ENCODE measurements around the gene BMP5.

BMP5 gene

DNA sequence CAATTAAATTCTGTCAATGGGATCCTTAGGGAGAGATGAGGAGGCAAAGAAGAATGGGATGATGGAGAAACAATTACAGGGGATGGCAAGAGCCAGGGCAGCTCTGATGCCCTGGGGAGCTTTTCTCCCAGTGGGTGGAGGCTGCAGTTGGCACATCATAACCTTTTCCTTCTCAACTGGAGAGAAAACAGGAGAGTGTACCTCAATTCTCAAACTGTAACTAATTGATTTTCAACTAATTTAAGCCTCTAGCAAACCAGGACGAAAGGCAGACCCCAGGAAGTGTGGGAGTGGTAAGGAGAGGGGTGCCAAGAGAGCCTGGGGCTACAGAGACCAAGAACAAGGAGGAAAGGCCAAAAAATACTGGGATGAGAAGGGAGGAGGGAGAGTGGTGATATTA, 5.7 kb downstream of the BMP5 start:
- Histone ChIP-seq H3K36me3 (ENCODE audit: control insufficient read depth, low read depth, low read length) (no peaks in the 10 kb centered on the region), H3K4me3 (ENCODE audit: low read length) (no peak overlapping the region), H3K9me3 (ENCODE audit: control insufficient read depth, low read depth, low read length) (no peaks in the 10 kb centered on the region), H3K27ac (ENCODE audit: low read length) (no peak overlapping the region), H3K27me3 (ENCODE audit: control insufficient read depth, insufficient read depth, low read length) (no peaks in the 10 kb centered on the region), H3K9ac (ENCODE audit: low read length) (no peak overlapping the region), H3K4me1 (ENCODE audit: control insufficient read depth, low read depth, low read length) (peaks cover 5% of the 10 kb centered on the region)

DNA sequence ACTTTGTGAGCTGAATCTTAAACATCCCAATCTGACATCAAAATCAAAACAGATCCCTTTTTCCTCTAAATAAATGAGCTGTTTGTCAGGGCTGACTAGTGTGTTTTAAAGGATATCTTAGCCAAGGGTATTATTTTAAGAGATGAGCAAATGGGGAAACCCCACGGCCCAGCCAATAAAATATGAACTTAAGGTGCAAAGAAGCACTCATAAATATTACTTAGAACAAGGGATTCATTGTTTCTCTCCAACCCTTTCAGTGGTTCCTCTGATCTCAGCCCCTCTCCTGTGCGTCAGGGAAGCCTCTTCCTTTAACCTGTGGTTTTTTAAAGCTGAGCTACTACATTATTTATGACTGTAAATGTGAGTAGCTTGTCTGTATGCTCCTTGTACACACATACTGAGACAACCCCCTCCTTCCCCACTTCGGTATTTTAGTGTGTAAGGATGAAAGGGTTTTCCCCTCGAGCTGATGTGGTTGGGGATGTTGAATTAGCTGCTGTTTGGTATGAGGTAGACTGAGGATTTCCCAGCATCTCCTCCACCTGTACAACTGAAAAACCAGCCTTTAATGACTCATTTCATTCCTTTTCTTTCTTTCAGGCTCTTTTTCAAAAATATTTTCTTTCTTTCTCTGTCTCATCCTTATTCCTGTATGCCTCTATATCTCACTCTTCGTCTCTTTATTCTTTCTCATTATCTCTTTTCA, 6.5 kb downstream of the BMP5 start:
- no peak overlapping the region for H3K9ac ChIP-seq (ENCODE audit: low read length)
- no peaks in the 10 kb centered on the region for H3K4me1 ChIP-seq (ENCODE audit: control insufficient read depth, low read depth, low read length)
- no peaks in the 10 kb centered on the region for H3K27me3 ChIP-seq (ENCODE audit: control insufficient read depth, insufficient read depth, low read length)
- no peaks in the 10 kb centered on the region for H3K9me3 ChIP-seq (ENCODE audit: control insufficient read depth, low read depth, low read length)
- H3K36me3 ChIP-seq (ENCODE audit: control insufficient read depth, low read depth, low read length): no peaks in the 10 kb centered on the region
- no peak overlapping the region for H3K27ac ChIP-seq (ENCODE audit: low read length)
- no peak overlapping the region for H3K4me3 ChIP-seq (ENCODE audit: low read length)

DNA sequence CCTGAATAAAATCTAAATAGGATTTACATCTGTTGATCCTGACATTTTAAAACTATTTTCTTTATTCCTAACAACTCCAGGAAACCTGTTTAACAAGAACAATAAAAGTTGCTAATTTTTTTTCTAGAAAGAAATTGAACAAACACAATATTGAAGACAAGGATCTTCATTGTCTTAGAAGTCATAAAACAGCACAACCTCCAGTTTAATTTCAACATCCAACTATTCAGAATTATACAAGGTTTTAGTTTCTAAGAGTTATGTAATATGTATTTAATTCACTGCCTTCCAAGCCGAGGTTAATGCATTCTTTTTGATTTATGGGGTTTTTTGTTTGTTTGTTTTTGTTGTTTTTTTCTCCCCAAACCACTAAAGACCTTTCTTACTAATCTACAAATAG, 7.2 kb downstream of the BMP5 start:
- H3K4me3 ChIP-seq (ENCODE audit: low read length): no peak overlapping the region
- H3K27ac ChIP-seq (ENCODE audit: low read length): no peak overlapping the region
- no peaks in the 10 kb centered on the region for H3K4me1 ChIP-seq (ENCODE audit: control insufficient read depth, low read depth, low read length)
- no peak overlapping the region for H3K9ac ChIP-seq (ENCODE audit: low read length)
- H3K36me3 ChIP-seq (ENCODE audit: control insufficient read depth, low read depth, low read length): no peaks in the 10 kb centered on the region
- H3K27me3 ChIP-seq (ENCODE audit: control insufficient read depth, insufficient read depth, low read length): no peaks in the 10 kb centered on the region
- H3K9me3 ChIP-seq (ENCODE audit: control insufficient read depth, low read depth, low read length): no peaks in the 10 kb centered on the region

DNA sequence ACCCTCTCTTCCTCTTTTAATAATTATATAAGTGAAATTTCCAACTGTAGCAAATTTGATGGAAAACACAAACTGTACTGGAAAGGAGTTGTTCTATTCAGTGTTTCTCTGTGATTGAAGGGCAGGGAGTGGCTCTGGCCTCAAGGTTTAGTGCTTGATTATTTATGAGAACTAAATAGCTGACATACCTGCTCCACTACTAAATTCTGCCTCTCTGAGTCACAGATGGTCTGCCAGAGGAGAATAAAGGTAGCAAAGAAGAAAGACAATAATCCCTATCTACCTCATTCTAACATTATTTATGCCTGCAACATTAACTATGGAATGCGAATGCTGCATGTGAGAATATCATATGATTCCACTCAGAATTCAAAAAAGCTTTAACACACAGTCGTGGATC, 9.3 kb downstream of the BMP5 start:
- no peaks in the 10 kb centered on the region for H3K36me3 ChIP-seq (ENCODE audit: control insufficient read depth, low read depth, low read length)
- H3K9ac ChIP-seq (ENCODE audit: low read length): no peak overlapping the region
- H3K9me3 ChIP-seq (ENCODE audit: control insufficient read depth, low read depth, low read length): no peaks in the 10 kb centered on the region
- H3K4me1 ChIP-seq (ENCODE audit: control insufficient read depth, low read depth, low read length): no peaks in the 10 kb centered on the region
- H3K27ac ChIP-seq (ENCODE audit: low read length): no peak overlapping the region
- H3K4me3 ChIP-seq (ENCODE audit: low read length): no peak overlapping the region
- H3K27me3 ChIP-seq (ENCODE audit: control insufficient read depth, insufficient read depth, low read length): no peaks in the 10 kb centered on the region

DNA sequence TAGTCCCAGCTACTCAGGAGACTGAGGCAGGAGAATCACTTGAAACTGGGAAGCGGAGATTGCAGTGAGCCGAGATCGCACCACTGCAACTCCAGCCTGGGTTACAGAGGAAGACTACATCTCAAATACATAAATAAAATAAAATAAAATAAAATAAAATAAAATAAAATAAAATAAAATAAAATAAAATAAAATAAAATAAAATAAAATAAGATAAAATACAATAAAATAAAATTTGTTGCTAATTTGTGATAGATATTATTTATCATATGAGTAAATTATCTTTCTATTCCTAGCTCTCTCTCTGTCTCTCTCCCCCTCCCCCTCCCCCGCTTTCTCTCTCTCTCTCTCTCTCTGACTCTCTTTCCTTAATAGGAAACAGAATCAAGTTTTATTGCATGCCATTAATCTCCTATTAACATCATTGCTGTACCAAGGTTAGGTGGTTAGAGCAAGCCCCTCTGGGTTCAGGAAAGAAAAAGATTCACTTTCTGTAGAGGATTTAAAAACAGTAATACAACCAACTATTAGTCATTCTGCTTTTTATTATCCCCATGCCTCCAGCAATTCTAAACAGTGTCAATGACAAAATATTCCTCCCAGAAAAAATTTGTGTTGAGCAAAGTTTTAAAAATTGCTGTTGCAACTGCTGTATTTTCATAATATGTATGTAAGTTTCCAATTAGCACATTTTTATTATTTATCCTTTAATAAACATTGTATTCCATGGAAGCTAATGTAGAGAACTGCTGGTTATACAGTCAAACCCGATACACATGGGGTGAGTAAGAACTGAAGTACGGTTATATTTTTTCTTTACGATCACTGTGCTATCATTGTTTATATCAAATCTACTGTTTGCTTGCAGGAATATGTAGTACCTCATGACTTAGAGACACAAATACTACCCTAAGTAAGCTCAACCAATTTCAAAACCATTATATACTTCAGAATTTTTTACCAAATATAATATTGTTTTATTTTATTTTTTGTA, 22.1 kb downstream of the BMP5 start:
- H3K27me3 ChIP-seq (ENCODE audit: control insufficient read depth, insufficient read depth, low read length): no peaks in the 10 kb centered on the region
- H3K27ac ChIP-seq (ENCODE audit: low read length): no peak overlapping the region
- H3K9me3 ChIP-seq (ENCODE audit: control insufficient read depth, low read depth, low read length): no peaks in the 10 kb centered on the region
- no peaks in the 10 kb centered on the region for H3K36me3 ChIP-seq (ENCODE audit: control insufficient read depth, low read depth, low read length)
- no peak overlapping the region for H3K4me3 ChIP-seq (ENCODE audit: low read length)
- no peaks in the 10 kb centered on the region for H3K4me1 ChIP-seq (ENCODE audit: control insufficient read depth, low read depth, low read length)
- no peak overlapping the region for H3K9ac ChIP-seq (ENCODE audit: low read length)

DNA sequence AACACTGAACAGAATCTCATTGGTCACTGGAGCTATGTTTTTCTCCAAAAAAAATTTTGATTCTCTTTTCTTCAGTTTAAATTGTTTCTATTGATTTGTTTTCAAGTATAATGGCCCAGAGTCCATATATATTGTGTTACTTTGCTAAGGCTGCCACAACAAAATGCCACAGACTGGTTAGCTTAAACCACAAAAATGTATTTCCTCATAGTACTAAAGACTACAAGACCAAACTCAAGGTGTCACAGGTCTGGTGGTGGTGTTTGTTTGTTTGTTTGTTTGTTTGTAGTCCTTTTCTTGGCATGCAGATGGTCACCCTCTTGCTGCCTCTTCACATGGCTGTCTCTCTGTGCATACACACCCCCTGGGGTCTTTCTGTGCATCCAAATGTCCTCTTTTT, 34.0 kb downstream of the BMP5 start:
- Histone ChIP-seq H3K9me3 (ENCODE audit: control insufficient read depth, low read depth, low read length) (no peaks in the 10 kb centered on the region), H3K27ac (ENCODE audit: low read length) (no peak overlapping the region), H3K9ac (ENCODE audit: low read length) (no peak overlapping the region), H3K27me3 (ENCODE audit: control insufficient read depth, insufficient read depth, low read length) (no peaks in the 10 kb centered on the region), H3K4me1 (ENCODE audit: control insufficient read depth, low read depth, low read length) (no peaks in the 10 kb centered on the region), H3K4me3 (ENCODE audit: low read length) (no peak overlapping the region), H3K36me3 (ENCODE audit: control insufficient read depth, low read depth, low read length) (no peaks in the 10 kb centered on the region)

DNA sequence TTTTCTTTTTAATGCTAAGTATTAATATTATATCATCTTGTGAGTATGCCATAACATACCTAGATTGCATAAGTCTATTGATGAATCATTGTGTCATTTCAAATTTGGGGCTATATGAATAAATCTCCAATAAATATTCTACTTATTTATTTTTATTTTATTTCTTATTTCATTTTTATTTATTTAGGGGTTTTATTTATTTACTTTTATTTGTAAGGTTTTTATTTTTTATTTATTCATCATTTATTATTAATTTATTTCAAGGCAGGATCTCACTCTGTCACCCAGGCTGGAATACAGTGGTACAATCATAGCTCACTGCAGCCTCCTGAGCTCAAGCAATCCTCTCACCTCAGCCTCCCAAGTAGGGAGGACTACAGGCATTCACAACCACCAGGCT, 36.3 kb downstream of the BMP5 start:
- Histone ChIP-seq H3K36me3 (ENCODE audit: control insufficient read depth, low read depth, low read length) (no peaks in the 10 kb centered on the region), H3K9ac (ENCODE audit: low read length) (no peak overlapping the region), H3K9me3 (ENCODE audit: control insufficient read depth, low read depth, low read length) (no peaks in the 10 kb centered on the region), H3K27me3 (ENCODE audit: control insufficient read depth, insufficient read depth, low read length) (no peaks in the 10 kb centered on the region), H3K4me1 (ENCODE audit: control insufficient read depth, low read depth, low read length) (no peaks in the 10 kb centered on the region), H3K4me3 (ENCODE audit: low read length) (no peak overlapping the region), H3K27ac (ENCODE audit: low read length) (no peak overlapping the region)

DNA sequence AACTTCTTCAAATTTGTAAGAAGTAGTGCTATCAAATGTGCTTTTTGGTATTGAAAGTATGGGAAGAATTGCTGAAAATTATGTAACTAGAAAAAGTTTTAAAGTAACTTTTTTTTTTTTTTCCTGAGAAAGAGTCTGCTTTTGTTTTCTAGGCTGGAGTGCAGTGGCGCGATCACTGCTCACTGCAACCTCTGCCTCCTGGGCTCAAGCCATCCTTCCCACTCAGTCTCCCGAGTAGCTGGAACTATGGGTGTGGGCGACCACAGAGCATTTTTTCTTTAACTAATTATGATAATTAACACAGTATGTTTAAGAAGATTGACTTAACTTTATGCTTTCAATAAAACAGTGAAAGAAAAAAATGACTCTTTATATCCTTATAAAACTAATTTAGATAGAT, 38.4 kb downstream of the BMP5 start:
- no peaks in the 10 kb centered on the region for H3K9me3 ChIP-seq (ENCODE audit: control insufficient read depth, low read depth, low read length)
- no peak overlapping the region for H3K9ac ChIP-seq (ENCODE audit: low read length)
- no peaks in the 10 kb centered on the region for H3K27me3 ChIP-seq (ENCODE audit: control insufficient read depth, insufficient read depth, low read length)
- H3K4me3 ChIP-seq (ENCODE audit: low read length): no peak overlapping the region
- no peak overlapping the region for H3K27ac ChIP-seq (ENCODE audit: low read length)
- no peaks in the 10 kb centered on the region for H3K36me3 ChIP-seq (ENCODE audit: control insufficient read depth, low read depth, low read length)
- peaks cover 3% of the 10 kb centered on the region for H3K4me1 ChIP-seq (ENCODE audit: control insufficient read depth, low read depth, low read length)

DNA sequence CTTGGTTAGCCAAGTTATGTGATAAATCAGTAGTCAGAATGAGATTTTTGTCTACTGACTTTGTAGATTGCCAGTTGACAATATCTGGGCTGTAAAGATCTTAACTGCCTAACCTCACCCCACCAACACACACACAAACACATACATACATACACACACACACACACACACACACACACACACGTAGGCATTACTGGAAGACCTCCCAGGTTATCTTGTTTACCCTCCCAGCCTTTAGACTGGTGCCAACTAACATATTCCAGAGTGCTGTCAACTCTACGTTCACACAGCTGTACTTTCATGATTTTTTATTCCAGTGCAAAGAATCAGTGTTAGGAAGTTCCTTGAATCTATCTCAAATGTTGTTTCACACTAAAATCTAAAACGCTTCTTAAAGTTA, 38.9 kb downstream of the BMP5 start:
- no peak overlapping the region for H3K9ac ChIP-seq (ENCODE audit: low read length)
- H3K4me3 ChIP-seq (ENCODE audit: low read length): no peak overlapping the region
- H3K4me1 ChIP-seq (ENCODE audit: control insufficient read depth, low read depth, low read length): peaks cover 3% of the 10 kb centered on the region
- H3K9me3 ChIP-seq (ENCODE audit: control insufficient read depth, low read depth, low read length): no peaks in the 10 kb centered on the region
- no peak overlapping the region for H3K27ac ChIP-seq (ENCODE audit: low read length)
- H3K36me3 ChIP-seq (ENCODE audit: control insufficient read depth, low read depth, low read length): no peaks in the 10 kb centered on the region
- no peaks in the 10 kb centered on the region for H3K27me3 ChIP-seq (ENCODE audit: control insufficient read depth, insufficient read depth, low read length)

DNA sequence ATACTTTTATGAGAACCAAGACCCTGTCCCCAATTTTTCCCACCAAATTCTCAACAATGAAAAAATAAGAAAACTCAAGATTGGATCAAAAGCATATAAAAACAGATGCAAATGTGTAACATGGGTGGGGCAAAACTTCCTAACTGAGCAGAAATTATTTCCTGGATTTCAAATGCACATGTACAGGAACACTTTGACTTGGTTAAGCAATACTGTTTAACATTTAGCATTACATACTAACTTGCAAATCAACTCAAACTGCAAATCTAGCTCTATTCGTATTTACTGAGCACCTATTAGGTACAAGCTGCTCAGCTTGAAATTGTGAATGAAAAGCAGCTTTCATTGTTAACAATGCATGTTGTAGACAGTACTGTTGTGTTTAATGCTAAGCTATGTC, 40.2 kb downstream of the BMP5 start:
- H3K27ac ChIP-seq (ENCODE audit: low read length): no peak overlapping the region

DNA sequence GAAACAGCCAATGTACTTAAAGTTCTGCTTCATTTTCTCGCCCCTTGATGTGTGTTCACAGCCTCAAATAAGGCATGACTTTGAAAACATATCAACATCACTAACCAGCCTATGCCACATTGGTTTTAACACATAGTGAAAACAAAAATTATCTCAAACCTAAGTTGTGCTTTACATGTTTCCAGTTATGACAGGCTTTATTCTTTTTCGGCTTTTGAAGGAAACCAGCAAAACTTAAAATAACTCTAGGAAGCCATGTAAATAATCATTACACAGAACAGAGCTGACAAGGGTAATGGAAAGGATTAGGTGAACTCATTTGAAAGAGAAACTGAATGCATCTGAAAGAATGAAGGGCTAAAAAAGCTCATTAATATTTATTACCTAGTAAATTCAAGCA, 42.1 kb downstream of the BMP5 start:
- peaks cover 4% of the 10 kb centered on the region for H3K4me1 ChIP-seq (ENCODE audit: control insufficient read depth, low read depth, low read length)
- H3K9ac ChIP-seq (ENCODE audit: low read length): no peak overlapping the region
- no peaks in the 10 kb centered on the region for H3K27me3 ChIP-seq (ENCODE audit: control insufficient read depth, insufficient read depth, low read length)
- no peak overlapping the region for H3K4me3 ChIP-seq (ENCODE audit: low read length)
- H3K36me3 ChIP-seq (ENCODE audit: control insufficient read depth, low read depth, low read length): no peaks in the 10 kb centered on the region
- H3K9me3 ChIP-seq (ENCODE audit: control insufficient read depth, low read depth, low read length): no peaks in the 10 kb centered on the region
- H3K27ac ChIP-seq (ENCODE audit: low read length): no peak overlapping the region

More for the DNA sequence above, 40.2 kb downstream of the BMP5 start:
- Histone ChIP-seq H3K4me1 (ENCODE audit: control insufficient read depth, low read depth, low read length) (peaks cover 3% of the 10 kb centered on the region), H3K27me3 (ENCODE audit: control insufficient read depth, insufficient read depth, low read length) (no peaks in the 10 kb centered on the region), H3K9ac (ENCODE audit: low read length) (no peak overlapping the region), H3K9me3 (ENCODE audit: control insufficient read depth, low read depth, low read length) (no peaks in the 10 kb centered on the region), H3K36me3 (ENCODE audit: control insufficient read depth, low read depth, low read length) (no peaks in the 10 kb centered on the region), H3K4me3 (ENCODE audit: low read length) (no peak overlapping the region)
